IPS DF 19.7 (cell line): ENCODE measurements around the gene MUC13.
"Not testable (repeated sequence)": the region's sequence is repeated elsewhere in the genome, so short reads cannot be mapped to it uniquely, and the experiment has no call there.

Experiments used
- DNase-seq: peaks from one replicate; pipeline ENCODE4 v3.0.0-alpha.2; 2013; ENCODE audit warnings: low read depth, low spot score

The MUC13 gene

GRCh38 chr3:124934577-124934976 is at the start of gene MUC13:
Gene MUC13 (minus strand): TSS chr3:124934751. CDS start chr3:124934712, 39 bp downstream.
- DNase-seq, result no peak

- no peak for DNase-seq
These were observed 48.3 kb upstream of the MUC13 start for GRCh38 chr3:124982855-124983254.

GRCh38 chr3:124981472-124981871 is 46.9 kb upstream of the MUC13 start:
- no peak for DNase-seq

GRCh38 chr3:124978627-124979026 is 44.1 kb upstream of the MUC13 start:
- DNase-seq, result no peak

- DNase-seq, result no peak
These were observed 41.8 kb upstream of the MUC13 start for GRCh38 chr3:124976383-124976782.

- no peak for DNase-seq
These were observed 40.1 kb upstream of the MUC13 start for GRCh38 chr3:124974691-124975090.

GRCh38 chr3:124973290-124973689 is 38.7 kb upstream of the MUC13 start:
- DNase-seq, result no peak

GRCh38 chr3:124972457-124972856 is 37.9 kb upstream of the MUC13 start:
- DNase-seq, result no peak

GRCh38 chr3:124969963-124970722 is 35.6 kb upstream of the MUC13 start:
- no peak for DNase-seq

- DNase-seq, result no peak
These were observed 34.6 kb upstream of the MUC13 start for GRCh38 chr3:124969190-124969589.

GRCh38 chr3:124967964-124968363 is 33.4 kb upstream of the MUC13 start:
- no peak for DNase-seq

- DNase-seq, result no peak
These were observed 32.2 kb upstream of the MUC13 start for GRCh38 chr3:124966521-124967445.

GRCh38 chr3:124965413-124965812 is 30.9 kb upstream of the MUC13 start:
- no peak for DNase-seq

- DNase-seq, result no peak
These were observed 29.8 kb upstream of the MUC13 start for GRCh38 chr3:124964387-124964786.

GRCh38 chr3:124963755-124964154 is 29.2 kb upstream of the MUC13 start:
- DNase-seq, result no peak

- DNase-seq, result no peak
These were observed 27.9 kb upstream of the MUC13 start for GRCh38 chr3:124962403-124962940.

- DNase-seq, result no peak
These were observed 26.1 kb upstream of the MUC13 start for GRCh38 chr3:124960698-124961097.

GRCh38 chr3:124960105-124960504 is 25.6 kb upstream of the MUC13 start:
- no peak for DNase-seq

- DNase-seq, result not testable (repeated sequence)
These were observed 23.4 kb upstream of the MUC13 start for GRCh38 chr3:124957951-124958350.

GRCh38 chr3:124952282-124952855 is 17.8 kb upstream of the MUC13 start:
- no peak for DNase-seq

- no peak for DNase-seq
These were observed 17.1 kb upstream of the MUC13 start for GRCh38 chr3:124951511-124952281.
